Brain microvascular endothelial cell (primary cell): Measurements from ENCODE around the gene SLC1A4.
A peak's percentile ranks its signal among the peaks of the same experiment; 100 is the strongest.

Experiments used
- DNase-seq: peaks from one replicate; pipeline ENCODE4 v3.0.0-alpha.2; 2020
- H3K27ac ChIP-seq: fragments of 250-450 bp; sonication (Bioruptor Pico); 2 replicates; pipeline ENCODE4 v1.5.1; 2020; ENCODE audit warnings: mild to moderate bottlenecking, moderate library complexity
- H3K27me3 ChIP-seq: fragments of 250-450 bp; sonication (Bioruptor Pico); replicated peaks from 2 replicates; pipeline ENCODE4 v1.5.1; 2020; ENCODE audit warnings: mild to moderate bottlenecking
- H3K36me3 ChIP-seq: fragments of 250-450 bp; sonication (Bioruptor Pico); replicated peaks from 2 replicates; pipeline ENCODE4 v1.5.1; 2020; ENCODE audit warnings: mild to moderate bottlenecking
- H3K4me3 ChIP-seq: 2 replicates; pipeline ENCODE4 v1.5.1; 2011; ENCODE audit warnings: low read depth, mild to moderate bottlenecking, control low read depth, low read length, moderate library complexity
- CTCF ChIP-seq: IDR thresholded peaks from 2 replicates; pipeline ENCODE4 v1.5.1; 2011; ENCODE audit warnings: low read depth, mild to moderate bottlenecking, moderate library complexity, low read length, control low read depth, inconsistent platforms; ENCODE audit errors: missing control alignments
- in situ Hi-C: cut with HindIII; loops from 2 replicates; pipeline ENCODE4 v1.10.0; 2017; ENCODE audit warnings: low sequenced_read_pairs, low pct_ligation_motif_present

Gene SLC1A4

GRCh38 chr2:65020943-65021528, 31.8 kb downstream of the SLC1A4 start:
- in situ Hi-C loops = no loop called here

GRCh38 chr2:65021709-65022108, 32.5 kb downstream of the SLC1A4 start:
- no peak for DNase-seq

More at GRCh38 chr2:65020943-65021528, 31.8 kb downstream of the SLC1A4 start:
- Histone ChIP-seq H3K27me3 (no peaks in the 10 kb centered on the region), H3K27ac (no peak overlapping the region), H3K36me3 (peaks cover 4% of the 10 kb centered on the region), H3K4me3 (no peak overlapping the region)
- DNase-seq = no peak
- TF ChIP-seq CTCF = no peak

GRCh38 chr2:65022189-65022588, 33.0 kb downstream of the SLC1A4 start:
- Histone ChIP-seq H3K4me3 (no peak overlapping the region), H3K27ac (no peak overlapping the region), H3K27me3 (no peaks in the 10 kb centered on the region), H3K36me3 (peaks cover 4% of the 10 kb centered on the region)
- DNase-seq = no peak
- in situ Hi-C loops = no loop called here
- TF ChIP-seq CTCF = no peak

More at GRCh38 chr2:65021709-65022108, 32.5 kb downstream of the SLC1A4 start:
- no peak for TF ChIP-seq CTCF
- H3K27ac ChIP-seq = no peak overlapping the region
- no peak overlapping the region for H3K4me3 ChIP-seq
- H3K36me3 ChIP-seq = peaks cover 4% of the 10 kb centered on the region
- in situ Hi-C loops = no loop called here
- no peaks in the 10 kb centered on the region for H3K27me3 ChIP-seq

GRCh38 chr2:65023742-65024141, 34.5 kb downstream of the SLC1A4 start:
- no peak for DNase-seq
- in situ Hi-C loops = no loop called here
- Histone ChIP-seq H3K36me3 (no peaks in the 10 kb centered on the region), H3K27me3 (no peaks in the 10 kb centered on the region), H3K27ac (peak overlapping the region; percentile 67), H3K4me3 (no peak overlapping the region)
- TF ChIP-seq CTCF = no peak

GRCh38 chr2:65024149-65024829, 35.1 kb downstream of the SLC1A4 start:
- peak overlapping the region; percentile 67 for H3K27ac ChIP-seq
- no peaks in the 10 kb centered on the region for H3K27me3 ChIP-seq
- DNase-seq = peak; percentile 87
- no peak overlapping the region for H3K4me3 ChIP-seq
- in situ Hi-C loops = no loop called here
- no peaks in the 10 kb centered on the region for H3K36me3 ChIP-seq
- no peak for TF ChIP-seq CTCF
